Measurements from ENCODE around the gene WDFY4. TPM values are rescaled to one million over a fixed set of nuclear protein-coding genes. Genes with fewer than 3 reads are reported as not detected.

Gene WDFY4
- polyA plus RNA-seq, 1 of the 3 experiments (the other 2 are of a cell fraction) = not detected

- ChIA-PET POLR2A (no interaction called here), CTCF (interaction anchor here (1.2 to 1.8 kb wide), 2 partner anchors 41 to 563 kb away, joined by 3 to 5 read pairs; no protein-coding TSS in a partner anchor)
- Histone ChIP-seq H3K4me1 (ENCODE audit: control insufficient read depth in 1 of 2, insufficient read depth in 2 of 2, low read depth in 1 of 2, low read length in 1 of 2) (peaks cover 0 to 2% of the 10 kb centered on the region in 2 experiments; a peak in 1 of 4 replicates), H4K20me1 (ENCODE audit: insufficient read depth) (no peaks in the 10 kb centered on the region), H3K9me2 (no peaks in the 10 kb centered on the region), H3K4me3 (ENCODE audit: low read depth in 2 of 2, low read length in 1 of 2) (no peak overlapping the region), H3K79me2 (ENCODE audit: insufficient read depth) (no peaks in the 10 kb centered on the region), H3K4me2 (no peak overlapping the region), H3K9me3 (no peaks in the 10 kb centered on the region), H3K27me3 (ENCODE audit: insufficient read depth) (no peaks in the 10 kb centered on the region), H3K36me3 (replicated peaks in 1 of 2; ENCODE audit: control insufficient read depth in 1 of 2, insufficient read depth in 2 of 2, low read length in 1 of 2) (no peaks in the 10 kb centered on the region), H3K9ac (no peak overlapping the region), H3F3A (replicated peaks; ENCODE audit: insufficient read depth) (no peaks in the 10 kb centered on the region), H2AFZ (ENCODE audit: low read depth) (no peak overlapping the region), H3K27ac (ENCODE audit: low read depth in 2 of 2, low read length in 1 of 2) (no peak overlapping the region)
- no peak for TF ChIP-seq MEF2A (IDR thresholded peaks at IDR 0.05; ENCODE audit: borderline replicate concordance, low read depth)
- 43% methylated on average over 1 of the region's 1 CpG for WGBS (ENCODE audit: low lambda C conversion rate)
- no peak for DNase-seq
These were observed 241.6 kb downstream of the WDFY4 start for GRCh38 chr10:48926255-48926654.

GRCh38 chr10:48926764-48927540 lies 242.3 kb downstream of the WDFY4 start:
- CTCF ChIA-PET = interaction anchor here (1.2 to 1.8 kb wide), 2 partner anchors 42 to 563 kb away, joined by 3 to 5 read pairs; no protein-coding TSS in a partner anchor
- 49% methylated on average over 12 of the region's 13 CpGs for WGBS (ENCODE audit: low lambda C conversion rate)

More at GRCh38 chr10:48926764-48927540, 242.3 kb downstream of the WDFY4 start:
- no peaks in the 10 kb centered on the region for H3F3A ChIP-seq (replicated peaks; ENCODE audit: insufficient read depth)
- no peaks in the 10 kb centered on the region for H3K9me3 ChIP-seq
- POLR2A ChIA-PET = interaction anchor here (1.4 kb wide), 1 partner anchor 25 kb away, joined by 3 read pairs; no protein-coding TSS in a partner anchor
- no peaks in the 10 kb centered on the region for H3K36me3 ChIP-seq (replicated peaks in 1 of 2; ENCODE audit: control insufficient read depth in 1 of 2, insufficient read depth in 2 of 2, low read length in 1 of 2)
- H3K9ac ChIP-seq = no peak overlapping the region
- H3K4me1 ChIP-seq (ENCODE audit: control insufficient read depth in 1 of 2, insufficient read depth in 2 of 2, low read depth in 1 of 2, low read length in 1 of 2) = peaks cover 0 to 2% of the 10 kb centered on the region in 2 experiments; a peak in 1 of 4 replicates
- no peaks in the 10 kb centered on the region for H3K27me3 ChIP-seq (ENCODE audit: insufficient read depth)
- H3K4me2 ChIP-seq = no peak overlapping the region
- H3K79me2 ChIP-seq (ENCODE audit: insufficient read depth) = no peaks in the 10 kb centered on the region
- no peak overlapping the region for H3K4me3 ChIP-seq (ENCODE audit: low read depth in 2 of 2, low read length in 1 of 2)
- no peak overlapping the region for H2AFZ ChIP-seq (ENCODE audit: low read depth)
- TF ChIP-seq FOSL2 (IDR thresholded peaks at IDR 0.05; ENCODE audit: borderline replicate concordance, low read depth) = no peak
- no peak for TF ChIP-seq SIN3A (IDR thresholded peaks at IDR 0.05; ENCODE audit: borderline replicate concordance, low read depth, low read length)
- TF ChIP-seq POLR2AphosphoS5 (IDR thresholded peaks at IDR 0.05; ENCODE audit: low read depth, low read length) = no peak
- no peak for TF ChIP-seq JUND (IDR thresholded peaks at IDR 0.05)
- TF ChIP-seq CTCF (IDR thresholded peaks at IDR 0.05) = no peak
- TF ChIP-seq USF1 (IDR thresholded peaks at IDR 0.05; ENCODE audit: borderline replicate concordance, low read depth) = no peak
- no peak for TF ChIP-seq RFX5 (IDR thresholded peaks at IDR 0.05; ENCODE audit: low read length)
- TF ChIP-seq EP300 (IDR thresholded peaks at IDR 0.05; ENCODE audit: borderline replicate concordance in 1 of 2, low read depth in 1 of 2, low read length in 1 of 2) = no peak
- TF ChIP-seq TCF12 (IDR thresholded peaks at IDR 0.05) = no peak
- no peak for TF ChIP-seq GATA2 (CRISPR knock-in tag; IDR thresholded peaks at IDR 0.05)
- TF ChIP-seq FOXM1 (IDR thresholded peaks at IDR 0.05; ENCODE audit: low read depth) = no peak
- TF ChIP-seq, protein P1, sequence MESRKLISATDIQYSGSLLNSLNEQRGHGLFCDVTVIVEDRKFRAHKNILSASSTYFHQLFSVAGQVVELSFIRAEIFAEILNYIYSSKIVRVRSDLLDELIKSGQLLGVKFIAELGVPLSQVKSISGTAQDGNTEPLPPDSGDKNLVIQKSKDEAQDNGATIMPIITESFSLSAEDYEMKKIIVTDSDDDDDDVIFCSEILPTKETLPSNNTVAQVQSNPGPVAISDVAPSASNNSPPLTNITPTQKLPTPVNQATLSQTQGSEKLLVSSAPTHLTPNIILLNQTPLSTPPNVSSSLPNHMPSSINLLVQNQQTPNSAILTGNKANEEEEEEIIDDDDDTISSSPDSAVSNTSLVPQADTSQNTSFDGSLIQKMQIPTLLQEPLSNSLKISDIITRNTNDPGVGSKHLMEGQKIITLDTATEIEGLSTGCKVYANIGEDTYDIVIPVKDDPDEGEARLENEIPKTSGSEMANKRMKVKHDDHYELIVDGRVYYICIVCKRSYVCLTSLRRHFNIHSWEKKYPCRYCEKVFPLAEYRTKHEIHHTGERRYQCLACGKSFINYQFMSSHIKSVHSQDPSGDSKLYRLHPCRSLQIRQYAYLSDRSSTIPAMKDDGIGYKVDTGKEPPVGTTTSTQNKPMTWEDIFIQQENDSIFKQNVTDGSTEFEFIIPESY (IDR thresholded peaks at IDR 0.05; ENCODE audit: borderline replicate concordance, low read depth) = no peak
- TF ChIP-seq, protein P2, sequence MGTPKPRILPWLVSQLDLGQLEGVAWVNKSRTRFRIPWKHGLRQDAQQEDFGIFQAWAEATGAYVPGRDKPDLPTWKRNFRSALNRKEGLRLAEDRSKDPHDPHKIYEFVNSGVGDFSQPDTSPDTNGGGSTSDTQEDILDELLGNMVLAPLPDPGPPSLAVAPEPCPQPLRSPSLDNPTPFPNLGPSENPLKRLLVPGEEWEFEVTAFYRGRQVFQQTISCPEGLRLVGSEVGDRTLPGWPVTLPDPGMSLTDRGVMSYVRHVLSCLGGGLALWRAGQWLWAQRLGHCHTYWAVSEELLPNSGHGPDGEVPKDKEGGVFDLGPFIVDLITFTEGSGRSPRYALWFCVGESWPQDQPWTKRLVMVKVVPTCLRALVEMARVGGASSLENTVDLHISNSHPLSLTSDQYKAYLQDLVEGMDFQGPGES (IDR thresholded peaks at IDR 0.05; ENCODE audit: low read depth, low read length) = no peak
- TF ChIP-seq, protein P3, sequence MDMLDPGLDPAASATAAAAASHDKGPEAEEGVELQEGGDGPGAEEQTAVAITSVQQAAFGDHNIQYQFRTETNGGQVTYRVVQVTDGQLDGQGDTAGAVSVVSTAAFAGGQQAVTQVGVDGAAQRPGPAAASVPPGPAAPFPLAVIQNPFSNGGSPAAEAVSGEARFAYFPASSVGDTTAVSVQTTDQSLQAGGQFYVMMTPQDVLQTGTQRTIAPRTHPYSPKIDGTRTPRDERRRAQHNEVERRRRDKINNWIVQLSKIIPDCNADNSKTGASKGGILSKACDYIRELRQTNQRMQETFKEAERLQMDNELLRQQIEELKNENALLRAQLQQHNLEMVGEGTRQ (IDR thresholded peaks at IDR 0.05; ENCODE audit: borderline replicate concordance, low read depth, low read length) = no peak
- TF ChIP-seq CHD2 (IDR thresholded peaks at IDR 0.05; ENCODE audit: low read length, partially characterized antibody) = no peak
- TF ChIP-seq, protein P4, sequence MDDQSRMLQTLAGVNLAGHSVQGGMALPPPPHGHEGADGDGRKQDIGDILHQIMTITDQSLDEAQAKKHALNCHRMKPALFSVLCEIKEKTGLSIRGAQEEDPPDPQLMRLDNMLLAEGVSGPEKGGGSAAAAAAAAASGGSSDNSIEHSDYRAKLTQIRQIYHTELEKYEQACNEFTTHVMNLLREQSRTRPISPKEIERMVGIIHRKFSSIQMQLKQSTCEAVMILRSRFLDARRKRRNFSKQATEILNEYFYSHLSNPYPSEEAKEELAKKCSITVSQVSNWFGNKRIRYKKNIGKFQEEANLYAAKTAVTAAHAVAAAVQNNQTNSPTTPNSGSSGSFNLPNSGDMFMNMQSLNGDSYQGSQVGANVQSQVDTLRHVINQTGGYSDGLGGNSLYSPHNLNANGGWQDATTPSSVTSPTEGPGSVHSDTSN (IDR thresholded peaks at IDR 0.05) = no peak
- H3K9me2 ChIP-seq = no peaks in the 10 kb centered on the region
- no peak overlapping the region for H3K27ac ChIP-seq (ENCODE audit: low read depth in 2 of 2, low read length in 1 of 2)
- H4K20me1 ChIP-seq (ENCODE audit: insufficient read depth) = no peaks in the 10 kb centered on the region
- DNase-seq = no peak
